GM12878 (cell line): Measurements from ENCODE around the gene RGS12. TPM values are rescaled to one million over a fixed set of nuclear protein-coding genes. Genes with fewer than 3 reads are reported as not detected.

ENCODE experiments used
- ATAC-seq: fragments of 200-7000 bp; cut with Tn5 transposase; 3 replicates; pipeline ENCODE4 v1.9.1; 2020; ENCODE audit warnings: mild to moderate bottlenecking, moderate library complexity
- BruUV-seq: library from RNA; stranded (reverse); fragments of 400-500 nt; replicated peaks from 2 replicates; lab custom pipeline; 2021; lab: Mats Ljungman, UMichigan
- CTCF ChIA-PET: fragments of 300-600 bp; sonication (Branson Sonifier 250); formaldehyde crosslinking; extraction: SDS; loops from one replicate; lab custom pipeline; 2021; ENCODE audit warnings: inconsistent platforms; lab: Yijun Ruan, JAX
- POLR2A ChIA-PET: fragments of 350-600 bp; formaldehyde crosslinking; extraction: SDS; loops from one replicate; lab custom pipeline; 2021; ENCODE audit warnings: inconsistent platforms; lab: Charles Lee
- RAD21 ChIA-PET: fragments of 300-600 bp; sonication (Branson Sonifier 250); formaldehyde crosslinking; loops from one replicate; lab custom pipeline; 2023; ENCODE audit warnings: antibody characterized with exemption; ENCODE audit not compliant: unreplicated experiment; lab: Charles Lee
- SMC1A ChIA-PET: fragments of 300-600 bp; sonication (Branson Sonifier 250); formaldehyde crosslinking; loops from one replicate; lab custom pipeline; 2023; ENCODE audit not compliant: unreplicated experiment, uncharacterized antibody; lab: Charles Lee
- DNase-seq: peaks from one replicate; pipeline ENCODE4 v3.0.0-alpha.2; 2011; ENCODE audit warnings: low read depth, low spot score
- FAIRE-seq: peaks from 3 replicates; lab custom pipeline; 2011; peaks lifted over from hg19 to GRCh38; lab: Jason Lieb, UNC
- H2AFZ ChIP-seq: 2 replicates; pipeline ENCODE4 v1.6.0; 2011; ENCODE audit warnings: low read depth, low read length, control low read depth; ENCODE audit not compliant: control insufficient read depth
- H3K27ac ChIP-seq: 2 replicates; pipeline ENCODE4 v1.5.1; 2011; ENCODE audit warnings: control low read depth; ENCODE audit not compliant: control insufficient read depth, insufficient read depth
- H3K27me3 ChIP-seq, 2 experiments: replicated peaks in 1 of 2; 2 replicates each; pipeline versions ENCODE4 v1.6.0 to v1.6.1; 2011; ENCODE audit warnings: low read length in 1 of 2; ENCODE audit not compliant: control insufficient read depth in 2 of 2, insufficient read depth in 2 of 2
- H3K36me3 ChIP-seq, 2 experiments: 2 replicates each; pipeline ENCODE4 v1.5.1; 2011; ENCODE audit warnings: low read length in 1 of 2; ENCODE audit not compliant: control insufficient read depth in 2 of 2, insufficient read depth in 2 of 2
- H3K4me1 ChIP-seq: 2 replicates; pipeline ENCODE4 v1.6.1; 2011; ENCODE audit warnings: mild to moderate bottlenecking, low read length, moderate library complexity, mixed read lengths; ENCODE audit not compliant: control insufficient read depth, insufficient read depth
- H3K4me2 ChIP-seq: 2 replicates; pipeline ENCODE4 v1.6.0; 2011; ENCODE audit warnings: control low read depth; ENCODE audit not compliant: control insufficient read depth, insufficient read depth
- H3K4me3 ChIP-seq: fragments of 200-600 bp; sonication (generic); 2 replicates; pipeline ENCODE4 v1.5.1; 2016
- H3K79me2 ChIP-seq: 2 replicates; pipeline ENCODE4 v1.6.0; 2011; ENCODE audit warnings: low read length; ENCODE audit not compliant: control insufficient read depth, insufficient read depth
- H3K9ac ChIP-seq: 2 replicates; pipeline ENCODE4 v1.8.0; 2011; ENCODE audit warnings: low read length, control low read depth, mixed read lengths; ENCODE audit not compliant: control insufficient read depth, insufficient read depth
- H3K9me3 ChIP-seq: replicated peaks from 3 replicates; pipeline ENCODE4 v1.5.1; 2011; ENCODE audit warnings: mild to moderate bottlenecking, low read length; ENCODE audit not compliant: control insufficient read depth, insufficient read depth
- H4K20me1 ChIP-seq: 2 replicates; pipeline ENCODE4 v1.6.0; 2011; ENCODE audit not compliant: control insufficient read depth, insufficient read depth
- ASH2L ChIP-seq: fragments of 300-600, 200-600 bp; sonication (generic); IDR thresholded peaks from 2 replicates; pipeline ENCODE4 v1.6.1; 2017; ENCODE audit warnings: low read depth, mild to moderate bottlenecking, borderline replicate concordance
- BCLAF1 ChIP-seq: fragments of 450-650 bp; IDR thresholded peaks from 2 replicates; pipeline ENCODE4 v1.6.1; 2017; ENCODE audit warnings: antibody characterized with exemption, mild to moderate bottlenecking, moderate library complexity
- BMI1 ChIP-seq: fragments of 450-650 bp; IDR thresholded peaks from 2 replicates; pipeline ENCODE4 v1.6.1; 2016; ENCODE audit warnings: mild to moderate bottlenecking, moderate library complexity, borderline replicate concordance
- CREB1 ChIP-seq: IDR thresholded peaks from 2 replicates; pipeline ENCODE4 v1.6.1; 2012; ENCODE audit warnings: low read depth, mild to moderate bottlenecking, inconsistent platforms
- EED ChIP-seq: sonication (generic); IDR thresholded peaks from 2 replicates; pipeline ENCODE4 v1.6.1; 2016; ENCODE audit warnings: antibody characterized with exemption, low read depth
- EGR1 ChIP-seq, 2 experiments: IDR thresholded peaks; 1 replicate in 1 of 2; 2 replicates in 1 of 2; pipeline ENCODE4 v1.6.1; 2011 to 2012; ENCODE audit warnings: low read depth in 2 of 2, low read length in 2 of 2, borderline replicate concordance in 1 of 2, mild to moderate bottlenecking in 1 of 2, moderate library complexity in 1 of 2
- FOS ChIP-seq: IDR thresholded peaks from 3 replicates; pipeline ENCODE4 v1.6.1; 2011; ENCODE audit warnings: borderline replicate concordance; ENCODE audit not compliant: insufficient read length; ENCODE audit errors: extremely low read depth
- HSF1 ChIP-seq: fragments of 150-350 bp; IDR thresholded peaks from 2 replicates; pipeline ENCODE4 v1.6.1; 2014; ENCODE audit warnings: mild to moderate bottlenecking, low read depth, low read length
- KDM1A ChIP-seq: fragments of 200-600 bp; sonication (generic); IDR thresholded peaks from 2 replicates; pipeline ENCODE4 v1.6.1; 2016; ENCODE audit warnings: borderline replicate concordance
- NR2C2 ChIP-seq: IDR thresholded peaks from 2 replicates; pipeline ENCODE4 v1.6.1; 2011; ENCODE audit warnings: borderline replicate concordance, low read depth; ENCODE audit not compliant: control insufficient read depth, insufficient read length
- NR2F1 ChIP-seq: fragments of 450-650 bp; conservative IDR thresholded peaks from 2 replicates; pipeline ENCODE4 v1.6.1; 2017; ENCODE audit warnings: mild to moderate bottlenecking
- PKNOX1 ChIP-seq: fragments of 450-650 bp; IDR thresholded peaks from 2 replicates; pipeline ENCODE4 v1.6.1; 2016; ENCODE audit warnings: mild to moderate bottlenecking
- PML ChIP-seq: IDR thresholded peaks from 2 replicates; pipeline ENCODE4 v1.6.1; 2012; ENCODE audit warnings: low read length, inconsistent platforms
- REST ChIP-seq: IDR thresholded peaks from 2 replicates; pipeline ENCODE4 v1.6.1; 2012; ENCODE audit warnings: mild to moderate bottlenecking, low read depth, low read length
- ZNF274 ChIP-seq: IDR thresholded peaks from one replicate; pipeline ENCODE4 v1.8.0; 2011; ENCODE audit not compliant: insufficient read length, insufficient read depth
- WGBS: methylation state at CpG from one replicate; pipeline ENCODE4 v1.1.6; 2016; ENCODE audit warnings: low lambda C conversion rate; ENCODE audit not compliant: insufficient replicate concordance, insufficient coverage; ENCODE audit errors: missing lambda C conversion rate; 5-methylcytosine and 5-hydroxymethylcytosine counted together
- in situ Hi-C: fragments of 300-500 bp; cut with MboI; formaldehyde crosslinking; loops from 9 replicates; pipeline ENCODE4 v1.14.3; 2018; ENCODE audit warnings: mixed read lengths
- intact Hi-C: fragments of 100-400 bp; cut with micrococcal nuclease; formaldehyde crosslinking; loops from one replicate; pipeline ENCODE4 v1.14.2; 2022; ENCODE audit not compliant: unreplicated experiment
- polyA plus RNA-seq, 11 experiments: library from polyadenylated mRNA; depleted of rRNA in 4 of 11; unstranded in 6 of 11; stranded (reverse) in 5 of 11; fragments of >200 nt; fragmentation: Nextera tagmentation in 4 of 11; fragmentation: Illumina TruSeq in 1 of 11; extraction: Ambion mirVana in 4 of 11; extraction: Trizol in 1 of 11; gene quantifications; 1 replicate in 1 of 11; 2 replicates in 10 of 11; pipeline versions ENCODE4 v1.2.1 to v1.2.3, GENCODE V29; 2011 to 2016; ENCODE audit warnings: inconsistent platforms in 2 of 11, missing spikeins in 2 of 11, low read depth in 1 of 11
- total RNA-seq, 4 experiments: library from RNA; depleted of rRNA in 3 of 4; stranded (reverse); fragments of >200 nt in 3 of 4; fragmentation: Illumina TruSeq in 1 of 4; extraction: Trizol in 1 of 4; gene quantifications; 2 replicates each; pipeline versions ENCODE4 v1.2.1 to v1.2.3, GENCODE V29; 2013 to 2021

Gene RGS12
- total and polyA plus RNA-seq, 10 of the 15 experiments (the other 5 are each of a cell fraction or from before 2014, with no cell fraction given) = 0.02 to 2.2 (median 0.73) TPM

- no TSS peak for BruUV-seq
- ChIA-PET CTCF (interaction anchor here (0.7 kb wide), 1 partner anchor 160 kb away, joined by 3 read pairs; no protein-coding TSS in a partner anchor), SMC1A (interaction anchor here (0.7 kb wide), 1 partner anchor 13 kb away, joined by 3 read pairs; no protein-coding TSS in a partner anchor), POLR2A (no interaction called here), RAD21 (no interaction called here)
- ATAC-seq = no peak
- Histone ChIP-seq H3K9me3 (no peaks in the 10 kb centered on the region), H3K4me3 (no peak overlapping the region), H3K27me3 (no peaks in the 10 kb centered on the region; a peak in 1 of 4 replicates), H4K20me1 (no peaks in the 10 kb centered on the region), H3K27ac (no peak overlapping the region), H3K4me2 (no peak overlapping the region), H3K36me3 (no peaks in the 10 kb centered on the region), H3K79me2 (no peaks in the 10 kb centered on the region), H2AFZ (no peak overlapping the region), H3K9ac (no peak overlapping the region), H3K4me1 (no peaks in the 10 kb centered on the region)
- 55% methylated on average over 21 of the region's 21 CpGs for WGBS
- FAIRE-seq = no peak
- intact Hi-C loops = no loop called here
- no peak for DNase-seq
- in situ Hi-C loops = no loop called here
- TF ChIP-seq NR2F1 = no peak
- TF ChIP-seq HSF1 = no peak
- no peak for TF ChIP-seq KDM1A
- TF ChIP-seq PKNOX1 = no peak
- TF ChIP-seq BMI1 = no peak
- TF ChIP-seq FOS = no peak
- TF ChIP-seq REST = no peak
- TF ChIP-seq CREB1 = no peak
- TF ChIP-seq ASH2L = no peak
- TF ChIP-seq PML = no peak
- TF ChIP-seq BCLAF1 = no peak
- no peak for TF ChIP-seq EED
- TF ChIP-seq EGR1 (IDR thresholded peaks at IDR 0.05; ENCODE audit: borderline replicate concordance in 1 of 2, low read depth in 2 of 2, low read length in 2 of 2) = no peak
- no peak for TF ChIP-seq ZNF274
- no peak for TF ChIP-seq NR2C2
These were observed 27.7 kb downstream of the RGS12 start for GRCh38 chr4:3320361-3321023.
